GM06990 (cell line): Measurements from ENCODE around the gene ZBTB20.

ENCODE experiments used
- DNase-seq: peaks from one replicate; pipeline ENCODE4 v3.0.0-alpha.2; 2011; ENCODE audit not compliant: insufficient read length; ENCODE audit errors: extremely low read depth
- H3K27me3 ChIP-seq: replicated peaks from 2 replicates; pipeline ENCODE4 v1.6.0; 2011; ENCODE audit warnings: low read length; ENCODE audit not compliant: control insufficient read depth, insufficient read depth
- H3K36me3 ChIP-seq: 2 replicates; pipeline ENCODE4 v1.5.1; 2011; ENCODE audit warnings: low read length; ENCODE audit not compliant: control insufficient read depth, insufficient read depth
- H3K4me3 ChIP-seq: replicated peaks from 2 replicates; pipeline ENCODE4 v1.5.1; 2011; ENCODE audit warnings: low read depth, mild to moderate bottlenecking, control low read depth, low read length
- CTCF ChIP-seq: IDR thresholded peaks from 2 replicates; pipeline ENCODE4 v1.5.1; 2011; ENCODE audit warnings: low read length, control low read depth, mild to moderate bottlenecking, inconsistent platforms; ENCODE audit not compliant: insufficient read depth, poor library complexity, severe bottlenecking

ZBTB20 gene

DNA sequence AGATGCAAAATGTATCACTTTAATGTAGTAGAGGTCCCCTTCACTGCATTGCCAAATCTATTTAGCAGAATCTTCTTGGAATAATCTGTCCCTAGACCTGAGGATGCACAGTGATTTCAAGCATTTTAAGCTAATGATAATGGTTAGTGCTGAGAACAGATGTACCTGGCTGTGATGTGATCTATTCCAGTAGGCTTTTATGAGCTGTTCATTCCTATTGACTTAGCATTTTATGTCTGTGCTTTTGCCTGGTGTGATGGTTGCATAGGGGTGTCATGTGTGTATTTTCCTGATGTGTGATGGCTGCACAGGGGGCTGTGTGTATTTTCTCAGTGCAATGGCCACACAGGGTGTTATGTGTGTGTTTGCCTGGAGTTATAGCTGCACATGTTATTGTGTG, 580.3 kb downstream of the ZBTB20 start:
- Histone ChIP-seq H3K27me3 (no peaks in the 10 kb centered on the region), H3K4me3 (no peak overlapping the region), H3K36me3 (no peaks in the 10 kb centered on the region)
- DNase-seq: no peak
- TF ChIP-seq CTCF: no peak

GRCh38 chr3:114566162-114566755, 580.8 kb downstream of the ZBTB20 start:
- TF ChIP-seq CTCF: no peak
- DNase-seq: peak; percentile 9

DNA sequence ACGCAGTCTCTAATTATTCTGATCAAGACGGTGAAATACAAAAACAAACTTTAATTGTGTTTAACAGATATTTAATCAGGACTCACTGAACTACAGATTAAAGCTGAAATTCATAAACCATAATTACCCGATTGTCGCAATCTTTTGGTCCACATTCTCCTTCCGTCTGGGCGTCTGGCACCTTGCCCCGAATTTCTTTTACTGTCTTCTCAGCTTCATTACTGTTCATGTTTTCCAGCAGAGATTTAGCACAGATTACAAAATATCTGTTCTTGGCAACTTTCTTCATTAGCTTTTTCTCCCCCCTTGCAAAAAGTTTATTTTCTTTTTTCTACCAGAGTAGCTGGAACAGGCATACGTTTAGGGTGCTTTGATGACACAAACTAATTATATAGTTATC, 581.9 kb downstream of the ZBTB20 start:
- no peak for DNase-seq

More at GRCh38 chr3:114566162-114566755, 580.8 kb downstream of the ZBTB20 start:
- Histone ChIP-seq H3K27me3 (no peaks in the 10 kb centered on the region), H3K36me3 (no peaks in the 10 kb centered on the region), H3K4me3 (no peak overlapping the region)

DNA sequence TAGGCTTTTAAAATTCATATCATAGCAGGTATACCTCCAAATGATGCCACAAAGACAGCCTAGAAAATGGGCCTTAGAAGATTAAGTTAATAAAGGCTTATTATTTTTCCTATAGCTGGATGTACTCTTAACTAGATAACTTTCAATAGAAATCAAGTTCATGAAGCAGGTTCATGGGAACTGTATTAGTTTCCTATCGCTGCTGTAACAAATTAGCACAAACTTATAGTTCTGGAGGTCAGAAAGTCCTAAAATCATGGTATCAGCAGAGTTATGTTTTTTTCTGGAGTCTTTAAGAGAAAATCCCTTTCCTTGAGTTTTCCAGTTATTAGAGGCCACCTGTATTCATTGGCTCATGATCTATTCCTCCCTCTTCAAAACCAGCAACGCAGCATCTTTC, 583.4 kb downstream of the ZBTB20 start:
- H3K4me3 ChIP-seq: no peak overlapping the region
- no peak for TF ChIP-seq CTCF
- H3K27me3 ChIP-seq: no peaks in the 10 kb centered on the region
- no peak for DNase-seq
- no peaks in the 10 kb centered on the region for H3K36me3 ChIP-seq

More for the DNA sequence above, 581.9 kb downstream of the ZBTB20 start:
- Histone ChIP-seq H3K4me3 (no peak overlapping the region), H3K36me3 (no peaks in the 10 kb centered on the region), H3K27me3 (no peaks in the 10 kb centered on the region)
- TF ChIP-seq CTCF: no peak

DNA sequence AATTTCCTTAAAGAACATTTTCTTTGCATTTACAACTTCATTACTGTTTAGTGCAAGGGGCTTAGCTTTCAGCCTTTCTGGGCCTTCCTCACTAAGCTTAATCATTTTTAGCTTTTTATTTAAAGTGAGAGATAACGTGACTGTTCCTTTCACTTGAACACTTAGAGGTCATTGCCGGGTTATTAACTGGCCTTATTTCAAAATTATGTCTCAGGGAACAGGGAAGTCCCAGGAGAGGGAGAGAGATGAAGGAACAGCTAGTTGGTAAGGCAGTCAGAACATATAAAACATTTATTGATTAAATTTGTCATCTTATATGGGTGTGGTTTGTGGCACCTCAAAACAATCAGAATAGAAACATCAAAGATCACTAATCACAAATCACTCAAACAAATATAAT, 584.5 kb downstream of the ZBTB20 start:
- TF ChIP-seq CTCF: no peak
- DNase-seq: no peak

DNA sequence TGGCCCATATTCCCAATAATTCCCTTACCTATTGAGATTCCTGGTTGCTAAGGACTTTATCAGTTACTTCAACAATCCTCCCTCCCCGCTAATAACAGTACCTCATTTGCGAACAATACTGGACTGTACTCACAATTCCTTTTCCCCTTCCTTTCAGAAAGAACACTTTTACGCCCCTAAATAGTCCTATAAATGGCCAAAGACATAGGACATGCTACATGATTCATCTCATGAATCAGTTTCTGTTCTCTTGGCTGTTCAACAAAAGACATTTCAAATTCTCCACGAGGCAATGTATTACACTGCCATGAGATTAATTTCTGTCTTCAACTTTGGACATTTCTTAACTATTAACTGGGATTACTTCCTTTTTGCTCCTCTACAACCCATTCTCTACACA, 588.8 kb downstream of the ZBTB20 start:
- no peak for DNase-seq
- TF ChIP-seq CTCF: no peak
- H3K36me3 ChIP-seq: no peaks in the 10 kb centered on the region

More for the DNA sequence above, 584.5 kb downstream of the ZBTB20 start:
- Histone ChIP-seq H3K4me3 (no peak overlapping the region), H3K36me3 (no peaks in the 10 kb centered on the region), H3K27me3 (no peaks in the 10 kb centered on the region)

More for the DNA sequence above, 588.8 kb downstream of the ZBTB20 start:
- H3K4me3 ChIP-seq: no peak overlapping the region
- H3K27me3 ChIP-seq: no peaks in the 10 kb centered on the region
